HCT116 (cell line): ENCODE measurements around the gene TAPT1. TPM values are rescaled to one million over a fixed set of nuclear protein-coding genes. Genes with fewer than 3 reads are reported as not detected.

Source experiments
- ATAC-seq: fragments of 200-7000 bp; cut with Tn5 transposase; 2 replicates; pipeline ENCODE4 v1.9.1; 2020; ENCODE audit warnings: mild to moderate bottlenecking, moderate library complexity
- BruUV-seq: library from RNA; stranded (reverse); fragments of 400-500 nt; replicated peaks from 2 replicates; lab custom pipeline; 2021; lab: Mats Ljungman, UMichigan
- CTCF ChIA-PET: fragments of 300-600 bp; sonication (Branson Sonifier 250); formaldehyde crosslinking; loops from one replicate; lab custom pipeline; 2021; ENCODE audit warnings: antibody characterized with exemption; lab: Charles Lee
- POLR2A ChIA-PET: fragments of 300-600, 350-600 bp; sonication (Branson Sonifier 250); formaldehyde crosslinking; loops from one replicate; lab custom pipeline; 2021; ENCODE audit warnings: antibody characterized with exemption; lab: Charles Lee
- RAD21 ChIA-PET, 2 experiments: fragments of 300-600 bp; sonication (Branson Sonifier 250); formaldehyde crosslinking; loops; one replicate each; lab custom pipeline; 2023; ENCODE audit warnings: low total read pairs in 2 of 2; ENCODE audit not compliant: uncharacterized antibody in 2 of 2, unreplicated experiment in 2 of 2, low non-redundant PET in 1 of 2; lab: Charles Lee
- DNase-seq: peaks from one replicate; pipeline ENCODE4 v3.0.0-alpha.2; 2010; ENCODE audit warnings: low read depth, low spot score
- H2AFZ ChIP-seq: fragments of 200-600 bp; shearing (Covaris generic), sonication (generic); 2 replicates; pipeline ENCODE4 v1.6.1; 2017; ENCODE audit warnings: low read depth, mixed run types, mixed read lengths, antibody characterized with exemption, low read length; ENCODE audit not compliant: poor library complexity, severe bottlenecking
- H3K27ac ChIP-seq: 2 replicates; pipeline ENCODE4 v1.5.1; 2012; ENCODE audit warnings: low read depth, low read length
- H3K27me3 ChIP-seq: fragments of 200-600 bp; sonication (generic); 2 replicates; pipeline ENCODE4 v1.6.1; 2016; ENCODE audit warnings: mixed run types, low read length, mixed read lengths; ENCODE audit not compliant: insufficient read depth
- H3K36me3 ChIP-seq, 2 experiments: fragments of 200-500 bp in 1 of 2; fragments of 200-600 bp in 1 of 2; sonication (Bioruptor generic) in 1 of 2; sonication (generic) in 1 of 2; 2 replicates each; pipeline versions ENCODE4 v1.5.1 to v1.6.1; 2014 to 2016; ENCODE audit warnings: low read length in 2 of 2, inconsistent platforms in 1 of 2, mixed read lengths in 1 of 2, mixed run types in 1 of 2; ENCODE audit not compliant: insufficient read depth in 2 of 2, control insufficient read depth in 1 of 2
- H3K4me1 ChIP-seq, 2 experiments: fragments of 200-600 bp in 1 of 2; sonication (generic) in 1 of 2; 2 replicates each; pipeline versions ENCODE4 v1.5.1 to v1.6.1; 2012 to 2017; ENCODE audit warnings: low read length in 2 of 2, inconsistent platforms in 1 of 2, mild to moderate bottlenecking in 1 of 2, mixed read lengths in 1 of 2, mixed run types in 1 of 2, moderate library complexity in 1 of 2; ENCODE audit not compliant: insufficient read depth in 2 of 2, control insufficient read depth in 1 of 2
- H3K4me2 ChIP-seq: fragments of 200-600 bp; sonication (generic); 2 replicates; pipeline ENCODE4 v1.6.1; 2017; ENCODE audit warnings: mixed run types, low read length, mixed read lengths
- H3K4me3 ChIP-seq, 2 experiments: fragments of 200-600 bp in 1 of 2; sonication (generic) in 1 of 2; replicated peaks in 1 of 2; 2 replicates each; pipeline ENCODE4 v1.5.1; 2011 to 2016; ENCODE audit warnings: low read length in 2 of 2, control low read depth in 1 of 2, low read depth in 1 of 2, mild to moderate bottlenecking in 1 of 2, mixed read lengths in 1 of 2, mixed run types in 1 of 2
- H3K79me2 ChIP-seq: fragments of 200-600 bp; sonication (generic); 2 replicates; pipeline ENCODE4 v1.6.1; 2017; ENCODE audit warnings: mild to moderate bottlenecking, mixed run types, low read length, moderate library complexity, mixed read lengths; ENCODE audit not compliant: insufficient read depth
- H3K9ac ChIP-seq: fragments of 200-600 bp; sonication (generic); 2 replicates; pipeline ENCODE4 v1.6.1; 2016; ENCODE audit warnings: low read length, mixed read lengths
- H3K9me2 ChIP-seq: fragments of 200-600 bp; sonication (generic), shearing (Covaris generic); 2 replicates; pipeline ENCODE4 v1.6.1; 2017; ENCODE audit warnings: mixed run types, mild to moderate bottlenecking, moderate library complexity; ENCODE audit not compliant: insufficient read depth
- H3K9me3 ChIP-seq, 2 experiments: fragments of 200-500 bp in 1 of 2; fragments of 200-600 bp in 1 of 2; sonication (Bioruptor generic) in 1 of 2; sonication (generic) in 1 of 2; 2 replicates each; pipeline ENCODE4 v1.6.1; 2014 to 2017; ENCODE audit warnings: low read length in 2 of 2, mixed read lengths in 2 of 2, inconsistent platforms in 1 of 2, low read depth in 1 of 2, mild to moderate bottlenecking in 1 of 2, mixed run types in 1 of 2, moderate library complexity in 1 of 2; ENCODE audit not compliant: control insufficient read depth in 1 of 2, insufficient read depth in 1 of 2
- H4K20me1 ChIP-seq: fragments of 200-600 bp; sonication (generic), shearing (Covaris generic); 2 replicates; pipeline ENCODE4 v1.6.1; 2017; ENCODE audit warnings: mixed run types, mild to moderate bottlenecking, moderate library complexity; ENCODE audit not compliant: insufficient read depth
- ATF3 ChIP-seq: IDR thresholded peaks from 2 replicates; pipeline ENCODE4 v1.6.1; 2012
- CBX3 ChIP-seq: IDR thresholded peaks from 2 replicates; pipeline ENCODE4 v1.6.1; 2012; ENCODE audit warnings: low read depth
- CEBPB ChIP-seq: IDR thresholded peaks from 2 replicates; pipeline ENCODE4 v1.6.1; 2012; ENCODE audit warnings: low read depth
- EZH2 ChIP-seq: fragments of 200-600 bp; sonication (generic); IDR thresholded peaks from 2 replicates; pipeline ENCODE4 v1.6.1; 2017; ENCODE audit warnings: antibody characterized with exemption, mixed run types
- JUND ChIP-seq: IDR thresholded peaks from 2 replicates; pipeline ENCODE4 v1.6.1; 2012
- MAX ChIP-seq: IDR thresholded peaks from 2 replicates; pipeline ENCODE4 v1.6.1; 2012
- POLR2A ChIP-seq: IDR thresholded peaks from 2 replicates; pipeline ENCODE4 v1.7.0; 2011; ENCODE audit warnings: borderline replicate concordance; ENCODE audit not compliant: insufficient read depth, insufficient read length; ENCODE audit errors: extremely low read depth
- POLR2AphosphoS5 ChIP-seq: IDR thresholded peaks from 2 replicates; pipeline ENCODE4 v1.6.1; 2011; ENCODE audit warnings: mild to moderate bottlenecking, low read depth, low read length, moderate library complexity
- REST ChIP-seq: IDR thresholded peaks from 2 replicates; pipeline ENCODE4 v1.6.1; 2012; ENCODE audit warnings: low read depth
- SIN3A ChIP-seq: IDR thresholded peaks from 2 replicates; pipeline ENCODE4 v1.6.1; 2012; ENCODE audit warnings: low read depth
- ZBTB33 ChIP-seq: IDR thresholded peaks from 2 replicates; pipeline ENCODE4 v1.6.1; 2011; ENCODE audit warnings: mild to moderate bottlenecking, low read length, moderate library complexity; ENCODE audit not compliant: insufficient replicate concordance; ENCODE audit errors: extremely low read depth
- ZFX ChIP-seq: fragments of 450-650 bp; IDR thresholded peaks from 2 replicates; pipeline ENCODE4 v1.6.1; 2017
- intact Hi-C: fragments of 100-400 bp; cut with micrococcal nuclease; formaldehyde crosslinking; loops from 2 replicates; pipeline ENCODE4 v1.10.0; 2022
- total RNA-seq: library from RNA; stranded (reverse); gene quantifications from one replicate; pipeline ENCODE4 v1.2.1, GENCODE V29; 2021; ENCODE audit not compliant: unreplicated experiment

TAPT1 gene
- total RNA-seq, 1 experiment from 2014 or later, result 11.7 TPM

GRCh38 chr4:16125571-16126445 is 100.5 kb downstream of the TAPT1 start:
- POLR2A ChIA-PET, result no interaction called here

More at GRCh38 chr4:16125571-16126445, 100.5 kb downstream of the TAPT1 start:
- Histone ChIP-seq H2AFZ (no peak overlapping the region), H3K4me1 (no peaks in the 10 kb centered on the region), H3K27me3 (no peaks in the 10 kb centered on the region), H3K36me3 (no peaks in the 10 kb centered on the region), H3K9ac (no peak overlapping the region), H3K4me3 (no peak overlapping the region), H3K4me2 (no peak overlapping the region), H3K27ac (no peak overlapping the region), H4K20me1 (no peaks in the 10 kb centered on the region), H3K9me2 (no peaks in the 10 kb centered on the region), H3K79me2 (no peaks in the 10 kb centered on the region), H3K9me3 (no peaks in the 10 kb centered on the region)
- ATAC-seq, result peak; percentile 54; the same call in 1 of the 2 replicates
- BruUV-seq, result no TSS peak
- TF ChIP-seq MAX, result no peak
- TF ChIP-seq REST, result no peak
- TF ChIP-seq CBX3, result no peak
- TF ChIP-seq POLR2AphosphoS5, result no peak
- no peak for TF ChIP-seq ATF3
- TF ChIP-seq EZH2, result no peak
- no peak for TF ChIP-seq ZFX
- TF ChIP-seq SIN3A, result no peak
- no peak for TF ChIP-seq CEBPB
- no peak for TF ChIP-seq ZBTB33
- TF ChIP-seq POLR2A, result no peak
- TF ChIP-seq JUND, result no peak
- ChIA-PET CTCF (no interaction called here), RAD21 (no interaction called here)
- no peak for DNase-seq
- intact Hi-C loops, result no loop called here
